NCI-H187 treated with DMSO at 0.1 percent for 48 hours (cell line): ENCODE data around the gene PDE4B.

Experiments used
- DNase-seq: peaks from one replicate; lab custom pipeline; 2025; lab: John Stamatoyannopoulos, UW

Gene PDE4B

GRCh38 chr1:66360285-66360724, 567.6 kb downstream of the PDE4B start:
- DNase-seq: peak; percentile 62

GRCh38 chr1:66364578-66365391, 572.1 kb downstream of the PDE4B start:
- no peak for DNase-seq

- DNase-seq: no peak
Observed at GRCh38 chr1:66365635-66366034, 572.9 kb downstream of the PDE4B start.

GRCh38 chr1:66366634-66367033, 573.9 kb downstream of the PDE4B start:
- DNase-seq: no peak

GRCh38 chr1:66367369-66367768, 574.7 kb downstream of the PDE4B start:
- DNase-seq: no peak

GRCh38 chr1:66368261-66368660, 575.6 kb downstream of the PDE4B start:
- DNase-seq: no peak

- DNase-seq: no peak
Observed at GRCh38 chr1:66370462-66370971, 577.8 kb downstream of the PDE4B start.

GRCh38 chr1:66371233-66372005, 578.7 kb downstream of the PDE4B start:
- no peak for DNase-seq

GRCh38 chr1:66372522-66373101, 579.9 kb downstream of the PDE4B start:
- no peak for DNase-seq

- no peak for DNase-seq
Observed at GRCh38 chr1:66373157-66373591, 580.5 kb downstream of the PDE4B start.

GRCh38 chr1:66374148-66374547, 581.5 kb downstream of the PDE4B start:
- DNase-seq: no peak

- no peak for DNase-seq
Observed at GRCh38 chr1:66374561-66375111, 581.9 kb downstream of the PDE4B start.

GRCh38 chr1:66375125-66375524, 582.4 kb downstream of the PDE4B start:
- no peak for DNase-seq

GRCh38 chr1:66380452-66381212, 587.9 kb downstream of the PDE4B start:
- DNase-seq: no peak

GRCh38 chr1:66381621-66382275, 589.1 kb downstream of the PDE4B start:
- DNase-seq: no peak

- no peak for DNase-seq
Observed at GRCh38 chr1:66383168-66383567, 590.5 kb downstream of the PDE4B start.

GRCh38 chr1:66383611-66384010, 590.9 kb downstream of the PDE4B start:
- no peak for DNase-seq

GRCh38 chr1:66384258-66384921, 591.7 kb downstream of the PDE4B start:
- DNase-seq: no peak

- no peak for DNase-seq
Observed at GRCh38 chr1:66386712-66387111, 594.0 kb downstream of the PDE4B start.

GRCh38 chr1:66388913-66389312, 596.2 kb downstream of the PDE4B start:
- DNase-seq: no peak
